Measurements from ENCODE around the gene STXBP5. TPM values are rescaled to one million over a fixed set of nuclear protein-coding genes. Genes with fewer than 3 reads are reported as not detected.

Gene STXBP5
- total and polyA plus RNA-seq, 2 of the 4 experiments (the other 2 are of a cell fraction): 13.2 to 46.4 TPM

DNA sequence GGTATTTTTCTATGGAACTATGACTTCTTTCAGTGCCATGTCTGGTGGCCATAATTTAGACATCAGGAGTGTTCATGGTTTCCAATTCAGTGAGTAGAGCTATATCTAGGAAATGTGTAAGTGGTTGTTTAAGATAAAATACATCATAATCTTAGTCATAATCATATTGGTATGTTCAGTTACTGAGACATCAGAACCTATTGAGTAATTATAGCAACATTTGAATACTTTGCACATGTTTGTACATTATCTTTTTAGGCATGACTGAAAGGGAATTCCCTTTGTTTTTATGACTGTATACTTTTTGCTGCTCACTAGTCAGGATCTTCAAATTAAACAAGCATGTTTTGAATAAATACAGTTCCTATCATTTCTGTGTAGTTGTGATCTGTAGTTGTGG lies 64.0 kb downstream of the STXBP5 start:
- BruUV-seq (replicated peaks): no TSS peak
- H3K4me3 ChIP-seq (ENCODE audit: insufficient read depth, low read depth, low read length): no peak overlapping the region
- no peak overlapping the region for H3K18ac ChIP-seq (ENCODE audit: low read depth, low read length)
- intact Hi-C loops (cut with micrococcal nuclease) (no loop called here), in situ Hi-C loops (cut with MboI; ENCODE audit: low sequenced_read_pairs) (no loop called here), dilution Hi-C loops (cut with HindIII; ENCODE audit: low sequenced_read_pairs, unreplicated experiment) (no loop called here)
- ATAC-seq (ENCODE audit: low read depth) (peak; percentile 77), DNase-seq (peak; percentile 80)
- H4K8ac ChIP-seq (ENCODE audit: low read depth in 2 of 2, low read length in 2 of 2): no peak overlapping the region
- no peaks in the 10 kb centered on the region for H3K9me3 ChIP-seq (ENCODE audit: control insufficient read depth, insufficient read depth, low read length)
- peaks cover 15% of the 10 kb centered on the region for H3K36me3 ChIP-seq (ENCODE audit: control insufficient read depth, insufficient read depth, low read length)
- TF ChIP-seq CHD1 (IDR thresholded peaks at IDR 0.05; ENCODE audit: low read depth, low read length) (no peak), CEBPB (IDR thresholded peaks at IDR 0.05; ENCODE audit: low read depth, low read length) (peak; percentile 78)
- H3K23ac ChIP-seq (ENCODE audit: low read depth, low read length): no peak overlapping the region
- H2BK20ac ChIP-seq (ENCODE audit: low read depth, low read length): no peak overlapping the region
- no peak overlapping the region for H2AFZ ChIP-seq (replicated peaks; ENCODE audit: low read length, poor library complexity)
- no peak overlapping the region for H3K4me2 ChIP-seq (ENCODE audit: low read depth, low read length)
- no peak overlapping the region for H3K4ac ChIP-seq (ENCODE audit: low read depth, low read length)
- H4K5ac ChIP-seq (ENCODE audit: low read depth, low read length): no peak overlapping the region
- no peak overlapping the region for H2AK5ac ChIP-seq (ENCODE audit: low read depth, low read length)
- H3K9me1 ChIP-seq (ENCODE audit: insufficient read depth, low read length): no peaks in the 10 kb centered on the region
- H3K56ac ChIP-seq (ENCODE audit: extremely low read depth, insufficient read depth, low read length): no peak overlapping the region
- no peaks in the 10 kb centered on the region; the same call in none of the 2 replicates for H3K4me1 ChIP-seq (ENCODE audit: control insufficient read depth, insufficient read depth, low read length)
- no peaks in the 10 kb centered on the region for H3K27me3 ChIP-seq (ENCODE audit: control insufficient read depth, insufficient read depth, low read length)
- H3K14ac ChIP-seq (replicated peaks; ENCODE audit: low read depth, low read length): no peak overlapping the region
- H4K20me1 ChIP-seq (ENCODE audit: insufficient read depth, low read length): no peaks in the 10 kb centered on the region
- no peak overlapping the region for H2BK15ac ChIP-seq (ENCODE audit: low read depth, low read length)
- H3K9ac ChIP-seq (ENCODE audit: low read depth, low read length): no peak overlapping the region
- ChIA-PET POLR2A (ENCODE audit: unreplicated experiment) (interaction anchor here (0.5 kb wide), 1 partner anchor 55 kb away, joined by 5 read pairs; no protein-coding TSS in a partner anchor), CTCF (no interaction called here)
- no peak overlapping the region for H2BK5ac ChIP-seq (ENCODE audit: low read depth, low read length, poor library complexity, severe bottlenecking)
- no peak overlapping the region for H2BK120ac ChIP-seq (ENCODE audit: low read depth, low read length)
- peaks cover 3 to 5% of the 10 kb centered on the region in 2 experiments; a peak in 3 of 4 replicates for H3K79me1 ChIP-seq (ENCODE audit: low read depth in 1 of 2, low read length in 2 of 2)
- H3K27ac ChIP-seq (ENCODE audit: insufficient read depth, low read length): no peak overlapping the region
- no peak overlapping the region for H4K91ac ChIP-seq (ENCODE audit: insufficient read depth, low read depth, low read length)
- H2AK9ac ChIP-seq (replicated peaks; ENCODE audit: low read depth, low read length, poor library complexity): no peak overlapping the region

Measured in IMR-90 (cell line).